Panc1 (cell line): ENCODE results near the gene GBP7. TPM values are rescaled to one million over a fixed set of nuclear protein-coding genes. Genes with fewer than 3 reads are reported as not detected.
A peak's percentile ranks its signal among the peaks of the same experiment; 100 is the strongest.

ENCODE experiments used
- ATAC-seq: fragments of 200-7000 bp; cut with Tn5 transposase; 2 replicates; pipeline ENCODE4 v1.9.1; 2020; ENCODE audit warnings: mild to moderate bottlenecking, moderate library complexity
- BruUV-seq: library from RNA; stranded (reverse); fragments of 400-500 nt; replicated peaks from 2 replicates; lab custom pipeline; 2021; lab: Mats Ljungman, UMichigan
- CTCF ChIA-PET: fragments of 300-600 bp; sonication (Branson Sonifier 250); formaldehyde crosslinking; loops from one replicate; lab custom pipeline; 2022; ENCODE audit warnings: antibody characterized with exemption; lab: Charles Lee
- POLR2A ChIA-PET: fragments of 300-600 bp; sonication (Branson Sonifier 250); formaldehyde crosslinking; loops from one replicate; lab custom pipeline; 2022; ENCODE audit warnings: antibody characterized with exemption; lab: Charles Lee
- DNase-seq: peaks from one replicate; pipeline ENCODE4 v3.0.0-alpha.2; 2010; ENCODE audit warnings: low read depth, low spot score
- H3K27ac ChIP-seq: 2 replicates; pipeline ENCODE4 v1.5.1; 2011; ENCODE audit warnings: mild to moderate bottlenecking, low read length, inconsistent platforms
- H3K27me3 ChIP-seq: fragments of 200-500 bp; sonication (Bioruptor generic); 2 replicates; pipeline ENCODE4 v1.6.0; 2014; ENCODE audit warnings: low read length, inconsistent platforms; ENCODE audit not compliant: control insufficient read depth, insufficient read depth
- H3K36me3 ChIP-seq: fragments of 200-500 bp; sonication (Bioruptor generic); 2 replicates; pipeline ENCODE4 v1.5.1; 2014; ENCODE audit warnings: inconsistent platforms, mild to moderate bottlenecking, low read length, moderate library complexity; ENCODE audit not compliant: control insufficient read depth, insufficient read depth
- H3K4me1 ChIP-seq: 2 replicates; pipeline ENCODE4 v1.5.1; 2011; ENCODE audit warnings: inconsistent platforms, mild to moderate bottlenecking, low read length, moderate library complexity; ENCODE audit not compliant: control insufficient read depth, insufficient read depth
- H3K4me3 ChIP-seq, 2 experiments: 2 replicates each; pipeline ENCODE4 v1.5.1; 2011 to 2012; ENCODE audit warnings: low read depth in 2 of 2, low read length in 2 of 2, mild to moderate bottlenecking in 2 of 2, inconsistent platforms in 1 of 2, moderate library complexity in 1 of 2
- H3K9me3 ChIP-seq: fragments of 200-500 bp; sonication (Bioruptor generic); 2 replicates; pipeline ENCODE4 v1.5.1; 2014; ENCODE audit warnings: low read depth, mild to moderate bottlenecking, inconsistent platforms, low read length, moderate library complexity; ENCODE audit not compliant: control insufficient read depth, insufficient read depth
- CTCF ChIP-seq: fragments of 450-650 bp; IDR thresholded peaks from 2 replicates; pipeline ENCODE4 v1.5.1; 2017; ENCODE audit warnings: mild to moderate bottlenecking
- POLR2AphosphoS5 ChIP-seq: IDR thresholded peaks from 2 replicates; pipeline ENCODE4 v1.6.1; 2012; ENCODE audit warnings: mild to moderate bottlenecking, low read depth, low read length, moderate library complexity
- REST ChIP-seq, 2 experiments: IDR thresholded peaks; 2 replicates each; pipeline ENCODE4 v1.6.1; 2011 to 2012; ENCODE audit warnings: low read depth in 2 of 2, control low read depth in 1 of 2, low read length in 1 of 2, mild to moderate bottlenecking in 1 of 2, moderate library complexity in 1 of 2; ENCODE audit not compliant: insufficient read depth in 1 of 2
- SIN3A ChIP-seq: IDR thresholded peaks from 2 replicates; pipeline ENCODE4 v1.6.1; 2012; ENCODE audit warnings: low read depth, mild to moderate bottlenecking, low read length, moderate library complexity, borderline replicate concordance; ENCODE audit not compliant: insufficient read depth
- TCF7L2 ChIP-seq: IDR thresholded peaks from 2 replicates; pipeline ENCODE4 v1.6.1; 2011; ENCODE audit warnings: mild to moderate bottlenecking, low read depth, low read length, inconsistent platforms
- in situ Hi-C: cut with HindIII; loops from 2 replicates; pipeline ENCODE4 v1.10.0; 2016; ENCODE audit warnings: low sequenced_read_pairs, low pct_unique_long_range_greater_than_20kb
- intact Hi-C: fragments of 100-400 bp; cut with micrococcal nuclease; formaldehyde crosslinking; loops from one replicate; pipeline ENCODE4 v1.10.0; 2022; ENCODE audit not compliant: unreplicated experiment
- total RNA-seq: library from RNA; stranded (reverse); gene quantifications from one replicate; pipeline ENCODE4 v1.2.1, GENCODE V29; 2021; ENCODE audit not compliant: unreplicated experiment

GBP7 gene
- total RNA-seq, 1 experiment from 2014 or later: not detected

GRCh38 chr1:89087241-89087640 lies 88.6 kb downstream of the GBP7 start:
- ATAC-seq (no peak; the same call in 1 of the 2 replicates), DNase-seq (no peak)
- CTCF ChIA-PET: no interaction called here
- intact Hi-C loops (loop anchor here (2.0 to 5.0 kb wide), 2 partner anchors 272 to 370 kb away; no protein-coding TSS in a partner anchor), in situ Hi-C loops (no loop called here)
- Histone ChIP-seq H3K4me1 (no peaks in the 10 kb centered on the region), H3K27ac (no peak overlapping the region), H3K36me3 (no peaks in the 10 kb centered on the region), H3K9me3 (no peaks in the 10 kb centered on the region), H3K4me3 (no peak overlapping the region), H3K27me3 (0 out of 2 replicates have a peak, but pooled peaks cover 3% of the 10 kb centered on the region)
- TF ChIP-seq CTCF (no peak), POLR2AphosphoS5 (no peak), TCF7L2 (no peak), REST (IDR thresholded peaks at IDR 0.05; ENCODE audit: insufficient read depth in 1 of 2, low read depth in 2 of 2, low read length in 1 of 2) (no peak), SIN3A (no peak)
- POLR2A ChIA-PET: no interaction called here
- no TSS peak for BruUV-seq

- DNase-seq (peak; percentile 22), ATAC-seq (peak; percentile 85)
- H3K36me3 ChIP-seq: no peaks in the 10 kb centered on the region
- H3K9me3 ChIP-seq: no peaks in the 10 kb centered on the region; the same call in 1 of the 2 replicates
- TF ChIP-seq TCF7L2 (no peak), CTCF (peak; percentile 60), POLR2AphosphoS5 (no peak), SIN3A (no peak), REST (IDR thresholded peaks at IDR 0.05; ENCODE audit: insufficient read depth in 1 of 2, low read depth in 2 of 2, low read length in 1 of 2) (no peak)
- no TSS peak for BruUV-seq
- H3K4me1 ChIP-seq: no peaks in the 10 kb centered on the region
- in situ Hi-C loops: no loop called here
- H3K27me3 ChIP-seq: 0 out of 2 replicates have a peak, but pooled peaks cover 3% of the 10 kb centered on the region
- intact Hi-C loops: loop anchor here (2.0 to 5.0 kb wide), 2 partner anchors 273 to 372 kb away; no protein-coding TSS in a partner anchor
- POLR2A ChIA-PET: no interaction called here
- CTCF ChIA-PET: interaction anchor here (0.5 to 1.5 kb wide), 6 partner anchors 62 to 519 kb away, joined by 3 to 10 read pairs (median 4); no protein-coding TSS in a partner anchor
- H3K4me3 ChIP-seq: no peak overlapping the region
- H3K27ac ChIP-seq: no peak overlapping the region
Observed at GRCh38 chr1:89085781-89086180, 90.0 kb downstream of the GBP7 start.
